K562 (cell line): ENCODE results near the gene POT1. TPM values are rescaled to one million over a fixed set of nuclear protein-coding genes. Genes with fewer than 3 reads are reported as not detected.
A peak's percentile ranks its signal among the peaks of the same experiment; 100 is the strongest.

Experiments used
- ATF4 ChIP-seq: fragments of 450-650 bp; formaldehyde crosslinking; IDR thresholded peaks from 2 replicates; pipeline ENCODE4 v1.4.0; 2022; ENCODE audit warnings: mild to moderate bottlenecking, moderate library complexity
- COPS2 ChIP-seq: fragments of 450-650 bp; conservative IDR thresholded peaks from 2 replicates; pipeline ENCODE4 v1.6.1; 2016; ENCODE audit warnings: mild to moderate bottlenecking, moderate library complexity
- E2F5 ChIP-seq: sonication (generic); formaldehyde crosslinking; IDR thresholded peaks from 2 replicates; pipeline ENCODE4 v1.8.0; 2022; ENCODE audit warnings: mild to moderate bottlenecking, missing genetic modification reagents
- ETS2 ChIP-seq: IDR thresholded peaks from 2 replicates; pipeline ENCODE4 v1.6.1; 2016; ENCODE audit warnings: borderline replicate concordance, missing genetic modification characterization, mild to moderate bottlenecking, moderate library complexity, missing compliant biosample characterization; ENCODE audit not compliant: poor library complexity, severe bottlenecking
- EZH2 ChIP-seq: IDR thresholded peaks from 2 replicates; pipeline ENCODE4 v1.6.1; 2012; ENCODE audit warnings: low read depth, mild to moderate bottlenecking, inconsistent platforms, low read length, borderline replicate concordance
- HMGN3 ChIP-seq: IDR thresholded peaks from 2 replicates; pipeline ENCODE4 v1.6.1; 2011; ENCODE audit warnings: borderline replicate concordance, low read depth, mild to moderate bottlenecking, mixed read lengths, low read length; ENCODE audit not compliant: insufficient read length; ENCODE audit errors: extremely low read depth
- HSF4 ChIP-seq: fragments of 250-450 bp; sonication (Bioruptor Pico); IDR thresholded peaks from 2 replicates; pipeline ENCODE4 v2.1.2; 2022; ENCODE audit warnings: mild to moderate bottlenecking, moderate library complexity, borderline replicate concordance
- MBD2 ChIP-seq: sonication (generic); IDR thresholded peaks from 2 replicates; pipeline ENCODE4 v1.6.1; 2016; ENCODE audit warnings: low read depth, borderline replicate concordance
- NFIX ChIP-seq: fragments of 250-450 bp; sonication (Bioruptor Pico); IDR thresholded peaks from 2 replicates; pipeline ENCODE4 v1.4.0; 2020; ENCODE audit warnings: low read depth, mild to moderate bottlenecking, moderate library complexity
- NKRF ChIP-seq: fragments of 450-650 bp; IDR thresholded peaks from 2 replicates; pipeline ENCODE4 v1.6.1; 2016; ENCODE audit warnings: borderline replicate concordance
- NR0B1 ChIP-seq: fragments of 450-650 bp; IDR thresholded peaks from one replicate; pipeline ENCODE4 v1.6.1; 2018; ENCODE audit warnings: mild to moderate bottlenecking, moderate library complexity; ENCODE audit not compliant: partially characterized antibody
- PCBP2 ChIP-seq: fragments of 200-400 bp; formaldehyde crosslinking; IDR thresholded peaks from 2 replicates; pipeline ENCODE4 v1.6.1; 2018; ENCODE audit warnings: low read length, low read depth, mild to moderate bottlenecking, moderate library complexity; ENCODE audit not compliant: poor library complexity, severe bottlenecking
- TAF9B ChIP-seq: fragments of 450-650 bp; IDR thresholded peaks from 2 replicates; pipeline ENCODE4 v1.6.1; 2018; ENCODE audit warnings: mild to moderate bottlenecking; ENCODE audit not compliant: partially characterized antibody
- TRIM28 ChIP-seq: fragments of 450-650 bp; IDR thresholded peaks from 2 replicates; pipeline ENCODE4 v1.6.1; 2017
- ZBTB43 ChIP-seq: sonication (generic); formaldehyde crosslinking; IDR thresholded peaks from 2 replicates; pipeline ENCODE4 v1.8.0; 2023; ENCODE audit warnings: mild to moderate bottlenecking, missing genetic modification reagents
- ZNF133 ChIP-seq: fragments of 250-450 bp; sonication (Bioruptor Pico); IDR thresholded peaks from 2 replicates; pipeline ENCODE4 v1.4.0; 2020; ENCODE audit warnings: mild to moderate bottlenecking
- ZNF311 ChIP-seq: fragments of 250-450 bp; sonication (Bioruptor Pico); IDR thresholded peaks from 2 replicates; pipeline ENCODE4 v1.4.0; 2020; ENCODE audit warnings: mild to moderate bottlenecking, moderate library complexity
- ZNF354B ChIP-seq: fragments of 250-450 bp; sonication (Bioruptor Pico); IDR thresholded peaks from 2 replicates; pipeline ENCODE4 v1.4.0; 2020
- ZNF449 ChIP-seq: fragments of 250-450 bp; sonication (Bioruptor Pico); IDR thresholded peaks from 2 replicates; pipeline ENCODE4 v1.8.0; 2022; ENCODE audit warnings: moderate library complexity, mild to moderate bottlenecking, inconsistent platforms
- ZNF766 ChIP-seq: fragments of 200-800 bp; sonication (Bioruptor generic); conservative IDR thresholded peaks from 2 replicates; pipeline ENCODE4 v1.6.1; 2016; ENCODE audit warnings: missing genetic modification characterization, missing compliant biosample characterization
- ZNF785 ChIP-seq: fragments of 250-450 bp; sonication (Bioruptor Pico); IDR thresholded peaks from 2 replicates; pipeline ENCODE4 v1.4.0; 2020; ENCODE audit warnings: mild to moderate bottlenecking
- polyA plus RNA-seq, 8 experiments: library from polyadenylated mRNA; depleted of rRNA in 4 of 8; stranded (reverse) in 5 of 8; unstranded in 3 of 8; fragments of >200 nt; fragmentation: Nextera tagmentation in 2 of 8; fragmentation: Illumina TruSeq in 1 of 8; extraction: Ambion mirVana in 2 of 8; extraction: Trizol in 1 of 8; gene quantifications; 2 replicates each; pipeline versions ENCODE4 v1.2.1 to v1.2.3, GENCODE V29; 2011 to 2014; ENCODE audit warnings: inconsistent platforms in 1 of 8, missing spikeins in 1 of 8
- total RNA-seq, 7 experiments: library from RNA; depleted of rRNA in 6 of 7; stranded (reverse); fragments of >200 nt in 6 of 7; fragmentation: Illumina TruSeq in 2 of 7; extraction: Trizol in 2 of 7; gene quantifications; 2 replicates each; pipeline versions ENCODE4 v1.2.1 to v1.2.3, GENCODE V29; 2011 to 2021; ENCODE audit warnings: low replicate concordance in 1 of 7

POT1 gene
- total and polyA plus RNA-seq, 9 of the 15 experiments (the other 6 are each of a cell fraction or from before 2014, with no cell fraction given) = 37.9 to 140 (median 63.6) TPM

- TF ChIP-seq E2F5 (CRISPR knock-in tag) (no peak), ZNF311 (no peak), NKRF (no peak), ZNF785 (no peak), ZNF354B (peak; percentile 73), ZNF449 (peak; percentile 46; the same call in 1 of the 2 replicates), ZNF133 (no peak), ZBTB43 (CRISPR knock-in tag) (no peak), NFIX (no peak), ETS2 (tag) (no peak), ZNF766 (CRISPR knock-in tag) (peak; percentile 57; the same call in 1 of the 2 replicates), ATF4 (CRISPR knock-in tag) (no peak), TRIM28 (no peak), HSF4 (CRISPR knock-in tag) (no peak; the same call in 1 of the 2 replicates), NR0B1 (no peak), EZH2 (no peak), PCBP2 (no peak), HMGN3 (no peak), COPS2 (no peak), TAF9B (no peak), MBD2 (no peak)
Measured at GRCh38 chr7:124965553-124965952, 35.9 kb upstream of the POT1 start (continued).
